Measurements from ENCODE around the gene SDCBP2. TPM values are rescaled to one million over a fixed set of nuclear protein-coding genes. Genes with fewer than 3 reads are reported as not detected.

Gene SDCBP2
- total and polyA plus RNA-seq, 2 of the 8 experiments (the other 6 are each of a cell fraction or from before 2014, with no cell fraction given), result 4.2 to 6.7 TPM

DNA sequence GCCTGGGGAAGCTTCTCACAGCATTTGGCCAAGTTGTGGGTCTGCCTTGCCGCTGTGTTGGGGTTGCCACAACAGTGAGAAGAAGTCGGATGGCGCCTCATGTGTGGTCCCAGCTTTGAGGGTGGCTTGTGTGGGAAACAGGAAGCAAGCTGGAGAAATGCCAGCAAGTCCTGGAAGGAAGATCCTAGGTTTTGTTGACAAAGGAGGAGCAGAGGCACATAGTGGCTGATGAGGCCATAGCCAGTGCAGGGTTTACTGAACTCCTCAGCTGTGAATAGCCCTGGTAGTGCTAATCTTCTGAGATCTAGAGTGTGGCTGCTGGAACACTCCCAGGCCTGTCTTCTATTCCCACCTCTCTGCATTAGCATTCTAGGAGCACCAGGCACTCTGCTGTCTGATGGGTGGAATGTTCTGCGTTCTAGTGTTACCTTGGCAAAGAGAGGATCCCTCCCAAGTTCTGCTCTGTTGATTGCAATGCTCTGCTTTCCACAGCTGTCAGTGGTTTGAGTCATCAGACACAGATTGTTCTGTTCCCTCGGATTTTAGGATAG is 37.7 kb downstream of the SDCBP2 start:
- H2BK12ac ChIP-seq (ENCODE audit: low read depth, low read length), result no peak overlapping the region
- H3K27ac ChIP-seq (ENCODE audit: low read depth, low read length), result no peak overlapping the region
- H4K20me1 ChIP-seq (replicated peaks in 1 of 2; ENCODE audit: control insufficient read depth in 1 of 2, insufficient read depth in 2 of 2, low read length in 2 of 2), result peaks cover 0 to 2% of the 10 kb centered on the region in 2 experiments
- no peak overlapping the region for H2BK20ac ChIP-seq (ENCODE audit: low read length)
- H4K5ac ChIP-seq (ENCODE audit: insufficient read length, low read depth, low read length), result no peak overlapping the region
- no peaks in the 10 kb centered on the region for H3K79me2 ChIP-seq (ENCODE audit: control insufficient read depth in 1 of 2, insufficient read depth in 2 of 2, low read length in 2 of 2)
- H3K9me3 ChIP-seq (ENCODE audit: insufficient read depth in 2 of 2, low read depth in 1 of 2, low read length in 1 of 2), result no peaks in the 10 kb centered on the region
- WGBS, 2 experiments (ENCODE audit: extremely low coverage in 1 of 2, insufficient coverage in 1 of 2, insufficient read length in 1 of 2, insufficient replicate concordance in 2 of 2, low coverage in 1 of 2, low lambda C conversion rate in 2 of 2, missing lambda C conversion rate in 1 of 2), result 90% methylated on average over 5 of the region's 5 CpGs; no CpG with 5 or more reads in 1 of the 2 experiments
- no peak overlapping the region for H2BK15ac ChIP-seq (ENCODE audit: low read length)
- no peak overlapping the region for H3K23ac ChIP-seq (ENCODE audit: insufficient read length)
- no peak overlapping the region for H4K8ac ChIP-seq (ENCODE audit: extremely low read depth, insufficient read depth, low read length)
- no peak overlapping the region for H3K4me2 ChIP-seq (ENCODE audit: insufficient read depth in 1 of 2, low read depth in 2 of 2, low read length in 2 of 2)
- H3K4me3 ChIP-seq (ENCODE audit: extremely low read depth in 1 of 4, insufficient read depth in 2 of 4, low read depth in 3 of 4, low read length in 4 of 4), result no peak overlapping the region
- H3K27me3 ChIP-seq (replicated peaks in 1 of 4; ENCODE audit: control insufficient read depth in 3 of 4, extremely low read depth in 1 of 4, insufficient read depth in 3 of 4, low read length in 3 of 4), result no peaks in the 10 kb centered on the region; a peak in 2 of 7 replicates
- CTCF ChIA-PET (ENCODE audit: partially characterized antibody), result interaction anchor here (1.2 to 1.8 kb wide), 5 partner anchors 9 to 79 kb away, joined by 3 to 7 read pairs (median 3); no protein-coding TSS in a partner anchor
- H3K56ac ChIP-seq (replicated peaks; ENCODE audit: insufficient read length, low read depth, low read length), result no peak overlapping the region
- no peak overlapping the region for H2BK120ac ChIP-seq (replicated peaks; ENCODE audit: low read depth, low read length)
- no peak overlapping the region for H3K9ac ChIP-seq (replicated peaks in 1 of 4; ENCODE audit: extremely low read depth in 1 of 4, low read depth in 3 of 4, low read length in 3 of 4)
- no peak overlapping the region for H3K14ac ChIP-seq (ENCODE audit: insufficient read length)
- FAIRE-seq, result no peak
- H3K18ac ChIP-seq (ENCODE audit: extremely low read depth, low read length), result no peak overlapping the region
- no peak for DNase-seq (ENCODE audit: low read depth in 1 of 2, low spot score in 2 of 2)
- H3K4ac ChIP-seq (replicated peaks; ENCODE audit: insufficient read length, low read depth, low read length), result no peak overlapping the region
- H2AK5ac ChIP-seq (ENCODE audit: low read depth, low read length), result no peak overlapping the region
- no peak overlapping the region for H2AFZ ChIP-seq (ENCODE audit: low read length)
- H3K23me2 ChIP-seq (ENCODE audit: low read depth, low read length), result no peaks in the 10 kb centered on the region
- H3K79me1 ChIP-seq (ENCODE audit: low read depth, low read length), result no peaks in the 10 kb centered on the region
- no peak overlapping the region for H2BK5ac ChIP-seq (ENCODE audit: low read depth, low read length)
- no peaks in the 10 kb centered on the region for H3K36me3 ChIP-seq (ENCODE audit: control insufficient read depth in 2 of 4, insufficient read depth in 4 of 4, low read length in 3 of 4)
- H3K4me1 ChIP-seq (replicated peaks in 1 of 4; ENCODE audit: control insufficient read depth in 3 of 4, insufficient read depth in 4 of 4, low read length in 3 of 4), result 0 out of 7 replicates have a peak, but pooled peaks cover 0 to 2% (median under 1%) of the 10 kb centered on the region in 4 experiments
- H4K91ac ChIP-seq (replicated peaks; ENCODE audit: insufficient read length, low read length), result no peak overlapping the region
- POLR2A ChIA-PET (ENCODE audit: partially characterized antibody), result no interaction called here
- TF ChIP-seq KDM5A (IDR thresholded peaks at IDR 0.05; ENCODE audit: low read length), result no peak
- no peak for TF ChIP-seq TBP (IDR thresholded peaks at IDR 0.05; ENCODE audit: low read depth, low read length)
- no peak for TF ChIP-seq EP300 (IDR thresholded peaks at IDR 0.05; ENCODE audit: borderline replicate concordance in 1 of 2, low read depth in 2 of 2, low read length in 2 of 2)
- TF ChIP-seq POLR2A (IDR thresholded peaks at IDR 0.05; ENCODE audit: control extremely low read depth in 1 of 2, low read depth in 2 of 2, low read length in 2 of 2), result no peak
- no peak for TF ChIP-seq SIX5 (IDR thresholded peaks at IDR 0.05; ENCODE audit: low read depth, low read length)
- TF ChIP-seq TEAD4 (IDR thresholded peaks at IDR 0.05; ENCODE audit: low read depth, low read length), result no peak
- no peak for TF ChIP-seq RFX5 (IDR thresholded peaks at IDR 0.05; ENCODE audit: borderline replicate concordance, low read depth, low read length)
- no peak for TF ChIP-seq TAF7 (optimal IDR thresholded peaks at IDR 0.05; ENCODE audit: borderline replicate concordance, low read depth, low read length)
- TF ChIP-seq CTBP2 (IDR thresholded peaks at IDR 0.05; ENCODE audit: borderline replicate concordance, insufficient read depth, insufficient read length, low read length), result no peak
- TF ChIP-seq RNF2 (IDR thresholded peaks at IDR 0.05; ENCODE audit: borderline replicate concordance, low read depth, low read length, missing control alignments, poor library complexity, severe bottlenecking), result no peak

Measured in H1 (cell line).